Spleen (tissue), 7 donors: ENCODE results near the gene SAT2.

Experiments
- POLR2A ChIP-seq, 3 donors: fragments of 450-650 bp; IDR thresholded peaks; one replicate each; pipeline ENCODE4 v1.5.1; 2017; ENCODE audit warnings: antibody characterized with exemption in 3 of 3, mild to moderate bottlenecking in 1 of 3
- TF ChIP-seq, protein P1 (sequence below), 11 experiments: fragments of 200-600 bp in 7 of 11; fragments of 450-650 bp in 4 of 11; sonication (generic) in 4 of 11; IDR thresholded peaks in 8 of 11; conservative IDR thresholded peaks in 3 of 11; 1 replicate in 7 of 11; 2 replicates in 4 of 11; pipeline versions ENCODE4 v1.4.0 to v1.8.0; 2016 to 2021; ENCODE audit warnings: antibody characterized with exemption in 11 of 11, inconsistent platforms in 4 of 11, mild to moderate bottlenecking in 1 of 11
- donor health status: DM: no; HTN: no; CAD: no; lungs with moderate emphysema.
- donor health status: DM: no; HTN: no; CAD: no.
- donor health status: DM: no; HTN: no; CAD: no.

DNA sequence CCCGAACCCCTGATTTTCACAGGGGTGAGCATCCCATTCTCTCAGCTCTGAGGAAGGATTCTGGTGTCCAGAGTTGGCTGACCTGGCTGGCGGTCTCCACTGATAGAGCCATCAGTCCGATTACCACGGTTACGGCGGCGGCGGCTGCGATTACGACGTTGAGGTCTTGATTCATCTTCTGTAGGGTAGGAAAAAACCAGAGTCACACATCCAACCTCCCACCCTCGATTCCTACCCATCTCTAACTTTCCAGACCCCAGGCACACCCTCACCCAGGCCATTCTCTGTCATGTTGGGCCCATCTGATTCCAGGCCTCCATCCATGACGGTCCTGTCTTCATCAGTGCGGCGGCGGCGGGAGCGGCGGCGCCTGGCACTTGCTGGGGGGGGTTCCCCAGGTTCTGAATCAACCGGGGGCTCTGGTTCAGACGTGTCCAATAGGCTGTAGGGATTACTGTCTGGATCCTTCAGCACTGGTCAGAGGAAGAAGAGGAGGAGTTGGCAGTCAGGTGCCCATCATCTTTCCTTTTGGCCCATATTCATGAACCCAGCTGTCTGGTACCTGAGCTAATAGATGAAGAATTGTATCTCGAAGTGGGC is 35.1 kb downstream of the SAT2 start:
- TF ChIP-seq, protein P1, sequence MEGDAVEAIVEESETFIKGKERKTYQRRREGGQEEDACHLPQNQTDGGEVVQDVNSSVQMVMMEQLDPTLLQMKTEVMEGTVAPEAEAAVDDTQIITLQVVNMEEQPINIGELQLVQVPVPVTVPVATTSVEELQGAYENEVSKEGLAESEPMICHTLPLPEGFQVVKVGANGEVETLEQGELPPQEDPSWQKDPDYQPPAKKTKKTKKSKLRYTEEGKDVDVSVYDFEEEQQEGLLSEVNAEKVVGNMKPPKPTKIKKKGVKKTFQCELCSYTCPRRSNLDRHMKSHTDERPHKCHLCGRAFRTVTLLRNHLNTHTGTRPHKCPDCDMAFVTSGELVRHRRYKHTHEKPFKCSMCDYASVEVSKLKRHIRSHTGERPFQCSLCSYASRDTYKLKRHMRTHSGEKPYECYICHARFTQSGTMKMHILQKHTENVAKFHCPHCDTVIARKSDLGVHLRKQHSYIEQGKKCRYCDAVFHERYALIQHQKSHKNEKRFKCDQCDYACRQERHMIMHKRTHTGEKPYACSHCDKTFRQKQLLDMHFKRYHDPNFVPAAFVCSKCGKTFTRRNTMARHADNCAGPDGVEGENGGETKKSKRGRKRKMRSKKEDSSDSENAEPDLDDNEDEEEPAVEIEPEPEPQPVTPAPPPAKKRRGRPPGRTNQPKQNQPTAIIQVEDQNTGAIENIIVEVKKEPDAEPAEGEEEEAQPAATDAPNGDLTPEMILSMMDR (IDR thresholded peaks at IDR 0.05 in 8 of 11, conservative IDR thresholded peaks at IDR 0.05 in 3 of 11), result no peak
- no peak for TF ChIP-seq POLR2A (IDR thresholded peaks at IDR 0.05)
